Suppressor macrophage treated with lipopolysaccharide for 1 hour (primary cell): ENCODE measurements around the gene ROR2.

Source experiments
- DNase-seq, 3 donors: peaks; one replicate each; pipeline ENCODE4 v3.0.0-alpha.2; 2020 to 2022

Gene ROR2

DNA sequence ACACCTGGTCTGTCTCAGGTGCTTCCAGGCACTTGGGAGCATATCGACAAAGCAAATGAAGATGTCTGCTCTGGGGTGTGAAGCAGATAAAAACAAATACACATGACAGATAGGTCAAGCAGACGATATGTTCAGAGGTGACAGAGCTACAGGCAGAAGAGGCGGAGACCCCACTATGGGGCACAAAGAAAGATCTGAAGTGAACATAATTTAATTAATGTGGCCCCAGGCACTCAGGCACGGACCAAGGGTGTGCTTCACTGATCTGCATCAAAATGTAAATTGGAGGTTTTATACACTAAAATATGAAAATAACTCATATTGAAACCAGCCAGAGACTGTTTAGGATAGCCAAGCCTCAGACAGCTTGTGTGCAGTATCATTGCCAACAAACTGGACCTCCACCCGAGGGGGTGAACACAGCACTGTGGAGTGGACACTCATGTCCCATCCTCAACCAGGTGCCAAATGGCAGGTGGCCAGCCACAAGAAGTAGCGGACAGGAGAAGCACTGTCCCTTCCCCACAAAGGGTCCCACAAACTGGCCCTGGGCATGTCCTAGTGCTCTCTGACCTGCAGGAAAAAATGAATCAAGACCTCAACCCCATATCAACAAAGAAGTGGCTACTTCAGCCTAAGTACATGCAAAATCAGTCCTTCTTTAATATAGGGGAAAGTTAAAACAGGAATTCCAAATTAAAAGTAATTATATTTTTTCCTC is 29.2 kb downstream of the ROR2 start:
- no peak for DNase-seq

GRCh38 chr9:91919621-91920020 is 30.4 kb downstream of the ROR2 start:
- no peak for DNase-seq

DNA sequence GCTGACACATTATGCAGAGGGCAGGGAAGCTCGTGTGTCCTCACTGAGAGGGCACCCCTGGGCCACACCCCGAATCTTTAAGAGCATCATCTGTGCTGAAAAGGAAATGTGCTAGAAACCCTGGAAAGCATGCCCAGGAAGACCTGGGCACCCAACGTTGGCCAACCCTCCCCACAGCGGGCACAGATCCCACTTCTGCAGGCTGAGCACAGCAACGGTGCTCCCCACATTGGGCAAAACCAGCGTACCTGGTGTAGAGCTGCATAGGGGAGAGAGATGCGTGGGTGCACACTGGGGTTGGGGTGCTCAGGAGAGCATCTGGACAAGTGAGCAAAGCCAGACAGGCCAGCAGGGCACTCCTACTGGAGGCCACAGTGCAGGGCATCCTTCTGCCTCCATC is 32.6 kb downstream of the ROR2 start:
- no peak for DNase-seq

GRCh38 chr9:91915524-91916263 is 34.3 kb downstream of the ROR2 start:
- no peak for DNase-seq

DNA sequence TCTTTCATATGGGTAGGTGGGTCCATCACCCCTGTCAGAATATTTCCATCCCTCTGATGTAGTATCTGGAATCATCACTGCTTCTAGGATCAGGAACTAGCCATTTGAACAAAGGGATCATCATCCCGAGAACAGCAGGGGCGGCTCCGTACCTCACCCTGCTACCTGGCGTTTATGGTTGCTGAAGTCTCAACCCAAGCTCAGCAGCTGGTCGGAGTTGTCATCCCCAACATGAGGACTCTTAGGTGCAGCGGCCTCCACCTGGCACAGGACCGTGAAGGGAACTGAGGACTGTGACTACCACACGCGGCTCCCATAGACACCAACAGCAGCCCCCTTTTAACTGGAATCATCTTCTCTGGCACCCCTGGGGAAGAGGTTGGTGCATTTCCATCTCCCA is 35.1 kb downstream of the ROR2 start:
- DNase-seq = no peak

- no peak for DNase-seq
Observed at GRCh38 chr9:91914404-91914803, 35.6 kb downstream of the ROR2 start.

DNA sequence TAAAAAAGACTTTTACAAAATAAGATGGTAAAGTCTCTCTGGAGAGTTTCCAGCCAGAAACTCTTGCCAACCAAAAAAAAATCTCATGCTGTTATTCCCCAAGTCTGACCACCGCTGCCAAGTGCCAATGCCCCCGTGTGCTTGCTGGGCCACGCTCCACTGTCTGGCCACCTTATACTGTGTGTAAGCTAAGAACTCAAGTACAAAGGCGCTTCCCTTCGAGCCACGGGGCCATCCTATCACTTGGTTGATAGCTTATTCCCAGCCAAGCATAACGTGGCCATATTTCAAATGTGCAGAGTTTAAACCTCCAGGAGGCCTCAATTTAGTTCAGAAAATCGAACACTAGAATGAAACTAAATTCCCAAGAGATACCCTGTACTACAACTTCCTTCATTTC is 36.0 kb downstream of the ROR2 start:
- DNase-seq = no peak

GRCh38 chr9:91913096-91913495 is 36.9 kb downstream of the ROR2 start:
- no peak for DNase-seq

DNA sequence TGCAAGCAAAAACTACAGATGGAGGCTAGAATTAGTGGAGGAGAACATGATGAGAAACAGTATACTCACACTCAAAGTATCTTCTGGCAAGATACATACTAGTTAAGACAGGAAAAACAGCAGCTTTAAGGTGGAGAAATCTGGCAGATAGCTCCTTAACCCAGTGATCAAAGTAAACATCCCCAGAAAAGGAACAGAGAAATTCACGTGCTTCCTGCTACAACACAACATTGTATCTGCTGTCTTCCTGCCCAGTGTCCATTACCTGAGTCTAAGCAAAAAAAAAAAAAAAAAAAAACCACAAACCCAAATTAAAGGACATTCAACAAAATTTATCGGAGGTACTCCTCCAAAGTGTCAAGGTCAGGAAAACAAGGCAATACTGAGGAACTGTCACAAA is 38.4 kb downstream of the ROR2 start:
- no peak for DNase-seq

DNA sequence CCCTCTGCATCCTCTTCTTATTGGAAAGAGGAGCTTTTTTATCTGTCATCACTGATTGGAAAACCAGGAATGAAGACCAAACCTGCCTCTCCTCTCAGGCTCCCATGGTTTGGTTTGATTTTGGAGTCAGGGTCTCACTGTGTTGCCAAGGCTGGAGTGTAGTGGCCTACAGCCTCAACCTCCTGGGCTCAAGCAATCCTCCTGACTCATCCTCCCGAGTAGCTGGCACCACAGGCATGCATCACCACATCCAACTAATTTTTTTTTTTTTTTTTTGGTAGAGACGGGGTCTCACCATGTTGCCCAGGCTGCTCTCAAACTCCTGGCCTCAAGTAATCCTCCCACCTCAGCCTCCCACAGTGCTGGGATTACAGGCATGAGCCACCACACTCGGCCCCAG is 40.8 kb downstream of the ROR2 start:
- DNase-seq = peak in 2 of 3 donors; percentile 21 to 32

GRCh38 chr9:91908746-91909145 is 41.3 kb downstream of the ROR2 start:
- peak; percentile 59 to 79 (median 70) for DNase-seq

GRCh38 chr9:91908293-91908623 is 41.8 kb downstream of the ROR2 start:
- no peak for DNase-seq

- DNase-seq = no peak
Observed at GRCh38 chr9:91907484-91908292, 42.3 kb downstream of the ROR2 start.

DNA sequence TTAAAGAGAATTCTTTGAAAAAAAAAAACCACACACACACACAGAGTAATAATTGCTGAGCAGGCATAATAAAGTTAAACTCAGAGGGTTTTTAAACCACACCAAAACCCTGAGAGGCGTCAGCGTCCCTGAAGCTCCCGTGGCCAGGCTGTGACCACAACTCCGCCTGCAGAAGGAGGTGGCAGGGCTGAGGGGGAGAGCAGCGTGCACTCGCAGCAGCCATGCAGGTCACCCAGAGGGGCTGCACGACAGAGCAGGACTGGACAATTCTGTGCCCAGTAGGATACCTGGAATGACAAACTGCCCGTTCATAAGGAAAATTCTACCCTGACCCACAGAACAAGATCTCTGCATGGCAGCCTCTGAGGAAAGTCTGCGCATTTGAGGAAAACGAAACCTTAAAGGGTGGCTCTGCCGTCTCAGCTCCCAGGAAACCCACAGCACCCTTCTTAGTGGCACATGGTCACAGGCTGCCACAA is 44.0 kb downstream of the ROR2 start:
- DNase-seq = peak; percentile 66 to 71 (median 68)

- DNase-seq = no peak
Observed at GRCh38 chr9:91905237-91905650, 44.8 kb downstream of the ROR2 start.

DNA sequence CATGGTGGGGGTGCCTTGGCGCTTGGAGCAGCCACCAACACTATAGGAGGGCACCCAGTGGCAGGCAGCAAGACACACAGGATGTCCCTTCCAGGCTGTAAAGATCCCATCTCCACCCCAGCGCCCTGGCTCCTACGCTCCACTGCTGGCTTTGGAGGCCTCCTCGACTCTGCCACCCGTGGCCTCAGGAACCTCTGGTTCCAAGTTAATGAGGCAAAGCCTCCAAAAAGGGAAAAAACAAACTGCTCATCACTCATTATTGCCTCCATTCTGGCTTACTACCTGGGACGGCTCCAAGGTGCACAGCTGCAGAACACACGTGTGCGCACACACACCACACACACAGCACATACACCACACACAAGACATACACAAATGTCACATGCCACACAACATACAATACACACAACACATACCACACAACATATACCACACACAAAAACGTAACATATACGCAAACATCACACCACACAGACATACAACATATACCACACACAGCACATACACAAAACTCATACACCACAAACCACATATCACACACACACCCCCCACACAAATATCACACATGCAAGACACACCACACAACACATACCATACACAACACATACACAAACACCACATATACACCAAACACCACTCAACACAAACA is 45.3 kb downstream of the ROR2 start:
- DNase-seq = no peak

DNA sequence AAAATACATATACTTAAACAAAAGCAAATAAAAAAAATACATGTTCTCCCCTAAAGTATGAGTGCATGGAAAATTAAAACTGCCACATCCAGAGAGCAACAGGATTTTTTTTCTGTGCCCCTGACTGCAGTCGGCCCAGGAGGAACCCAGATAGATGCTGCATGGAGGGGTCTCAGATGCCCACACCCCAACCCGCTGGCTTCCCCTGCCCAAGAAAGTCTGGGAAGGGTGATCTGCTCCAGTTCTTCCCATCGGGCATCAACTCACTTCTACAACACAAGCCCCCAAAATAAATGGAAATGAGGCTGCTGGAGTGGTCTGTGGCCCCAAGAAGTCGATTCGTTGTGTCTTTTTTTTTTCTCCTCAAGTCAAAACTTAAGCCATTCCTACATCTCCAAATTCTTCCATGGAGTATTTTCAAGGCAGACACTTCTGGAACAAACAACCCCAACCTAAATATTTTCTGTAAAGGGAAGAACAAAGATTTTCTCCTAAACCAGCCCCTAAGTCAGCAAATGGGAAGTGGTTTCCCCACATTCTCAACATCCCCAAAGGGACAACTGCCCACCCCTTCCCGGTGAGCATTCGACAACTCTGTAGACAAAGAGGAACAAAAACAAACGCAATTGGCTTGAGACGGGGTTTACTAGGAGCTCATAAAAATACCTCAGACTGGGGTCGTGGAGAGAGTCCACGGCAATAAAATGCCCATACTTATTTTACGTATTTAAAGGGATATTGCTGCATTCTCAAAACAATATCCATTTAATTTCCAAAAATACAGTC is 46.7 kb downstream of the ROR2 start:
- DNase-seq = peak; percentile 75 to 84 (median 80)

- DNase-seq = no peak
Observed at GRCh38 chr9:91902475-91903125, 47.4 kb downstream of the ROR2 start.

- no peak for DNase-seq
Observed at GRCh38 chr9:91900797-91901177, 49.2 kb downstream of the ROR2 start.

- DNase-seq = no peak
Observed at GRCh38 chr9:91900055-91900796, 49.8 kb downstream of the ROR2 start.

- DNase-seq = no peak
Observed at GRCh38 chr9:91899594-91899993, 50.4 kb downstream of the ROR2 start.
